HG02588 (cell line): ENCODE data around the gene HOMER3.

ENCODE experiments used
- ATAC-seq: cut with Tn5 transposase; IDR thresholded peaks from one replicate; pipeline ENCODE4 v1.9.1; 2021; ENCODE audit warnings: mild to moderate bottlenecking, moderate library complexity; ENCODE audit not compliant: unreplicated experiment

The HOMER3 gene

GRCh38 chr19:18940769-18941627, at the start of gene HOMER3:
Gene HOMER3 (minus strand): TSS chr19:18941217. CDS start chr19:18938982, 2,235 bp downstream.
- no peak for ATAC-seq

- no peak for ATAC-seq
Observed at GRCh38 chr19:18990128-18990708, 49.2 kb upstream of the HOMER3 start.

DNA sequence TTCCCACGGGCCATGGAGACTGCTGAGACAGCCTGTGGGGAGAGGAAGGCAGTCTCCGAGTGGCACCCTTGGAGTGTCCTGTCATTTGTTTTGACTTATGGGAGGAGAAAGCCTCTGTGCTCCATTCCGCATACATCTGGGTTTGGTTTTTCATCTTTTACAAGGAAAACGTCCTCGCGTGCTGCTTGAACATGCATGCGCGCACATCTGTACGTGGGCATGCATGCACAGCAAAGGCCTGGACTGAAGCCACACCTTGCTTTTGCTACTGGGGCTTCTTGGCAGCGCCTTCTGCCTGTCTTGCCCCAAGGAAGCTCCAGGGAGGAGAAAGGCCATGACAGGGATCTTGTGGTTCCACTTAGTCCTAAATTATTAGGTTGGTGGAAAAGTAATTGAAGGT, 48.3 kb upstream of the HOMER3 start:
- no peak for ATAC-seq

GRCh38 chr19:18987456-18987855, 46.4 kb upstream of the HOMER3 start:
- ATAC-seq, result no peak

DNA sequence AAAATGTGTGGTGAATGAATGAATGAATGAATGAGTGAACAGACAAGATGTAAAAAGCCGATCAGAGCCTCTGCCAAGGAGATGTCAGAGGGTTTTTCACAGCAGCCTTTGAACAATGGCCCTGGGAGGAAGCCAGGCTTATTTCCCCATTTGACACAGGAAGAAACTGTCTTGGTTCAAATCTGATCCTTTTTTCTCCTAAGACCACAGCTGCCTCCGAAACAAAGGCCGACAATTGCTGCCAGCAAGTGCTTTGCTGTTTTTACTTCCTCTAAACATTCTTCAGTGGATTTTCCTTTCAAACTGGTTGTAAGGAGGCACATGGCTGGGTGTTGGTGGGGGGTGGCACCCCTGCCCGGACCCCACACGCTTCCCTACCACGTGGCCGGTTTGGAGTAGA, 44.2 kb upstream of the HOMER3 start:
- no peak for ATAC-seq

DNA sequence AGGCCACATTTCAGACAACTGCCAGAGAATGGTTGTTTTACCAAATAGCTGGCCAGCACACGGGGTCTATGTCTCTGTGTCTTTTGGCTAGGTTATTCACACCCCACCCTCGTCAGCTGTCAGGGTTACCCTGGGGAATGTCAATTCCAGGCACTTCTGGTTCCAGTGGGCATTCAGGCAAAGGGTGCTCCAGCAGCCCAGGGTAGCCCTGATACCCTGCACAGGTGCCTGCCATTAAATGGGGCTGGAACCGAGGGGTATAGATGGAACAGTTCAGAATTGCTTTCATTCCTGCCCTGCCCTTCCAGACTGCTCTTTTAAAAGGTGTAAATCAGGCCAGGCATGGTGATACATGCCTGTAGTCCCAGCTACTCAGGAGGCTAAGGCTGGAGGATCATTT, 43.2 kb upstream of the HOMER3 start:
- no peak for ATAC-seq

- no peak for ATAC-seq
Observed at GRCh38 chr19:18982669-18983068, 41.7 kb upstream of the HOMER3 start.

DNA sequence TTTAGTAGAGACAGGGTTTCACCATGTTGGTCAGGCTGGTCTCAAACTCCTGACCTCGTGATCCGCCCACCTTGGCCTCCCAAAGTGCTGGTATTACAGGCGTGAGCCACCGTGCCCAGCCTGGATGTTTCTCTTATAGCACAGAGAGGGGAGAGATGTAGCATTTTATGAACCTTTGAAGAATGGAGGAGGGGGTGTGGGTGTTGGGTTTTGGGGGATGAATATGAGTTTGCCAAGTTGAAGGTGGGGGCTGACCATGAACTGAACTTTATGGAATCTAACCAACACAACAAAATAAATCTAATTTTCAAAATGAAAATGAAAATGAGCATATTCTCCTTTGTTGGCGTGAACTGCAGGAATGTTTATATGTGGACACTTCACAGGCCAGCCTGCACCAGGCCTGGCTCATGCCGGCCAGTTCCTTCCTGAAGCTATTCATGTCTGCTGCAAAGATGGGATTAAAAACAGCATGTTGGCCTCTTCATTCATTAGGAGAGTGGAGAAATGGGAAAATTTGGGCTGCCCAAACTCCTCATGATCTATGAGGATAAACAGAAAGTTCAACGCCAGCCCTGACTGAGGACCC, 39.5 kb upstream of the HOMER3 start:
- no peak for ATAC-seq

GRCh38 chr19:18978616-18979015, 37.6 kb upstream of the HOMER3 start:
- no peak for ATAC-seq

GRCh38 chr19:18975869-18976268, 34.9 kb upstream of the HOMER3 start:
- ATAC-seq, result no peak

DNA sequence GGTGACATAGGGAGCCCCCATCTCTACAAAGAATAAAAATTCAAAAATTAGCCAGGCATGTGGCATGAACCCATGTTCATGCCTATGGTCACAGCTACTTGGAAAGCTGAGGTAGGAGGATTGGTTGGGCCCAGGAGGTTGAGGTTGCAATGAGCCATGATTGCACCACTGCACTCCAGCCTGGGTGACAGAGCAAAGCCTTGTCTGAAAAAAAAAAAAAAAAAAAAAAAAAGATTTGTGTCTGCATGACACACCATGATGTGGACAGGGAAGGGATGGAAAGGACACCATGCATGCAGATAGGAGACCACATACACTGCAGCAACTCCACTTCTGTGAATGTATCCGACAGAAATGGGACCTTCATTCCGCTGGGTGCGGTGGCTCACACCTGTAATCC, 34.0 kb upstream of the HOMER3 start:
- ATAC-seq, result no peak

- ATAC-seq, result no peak
Observed at GRCh38 chr19:18972851-18973250, 31.8 kb upstream of the HOMER3 start.

DNA sequence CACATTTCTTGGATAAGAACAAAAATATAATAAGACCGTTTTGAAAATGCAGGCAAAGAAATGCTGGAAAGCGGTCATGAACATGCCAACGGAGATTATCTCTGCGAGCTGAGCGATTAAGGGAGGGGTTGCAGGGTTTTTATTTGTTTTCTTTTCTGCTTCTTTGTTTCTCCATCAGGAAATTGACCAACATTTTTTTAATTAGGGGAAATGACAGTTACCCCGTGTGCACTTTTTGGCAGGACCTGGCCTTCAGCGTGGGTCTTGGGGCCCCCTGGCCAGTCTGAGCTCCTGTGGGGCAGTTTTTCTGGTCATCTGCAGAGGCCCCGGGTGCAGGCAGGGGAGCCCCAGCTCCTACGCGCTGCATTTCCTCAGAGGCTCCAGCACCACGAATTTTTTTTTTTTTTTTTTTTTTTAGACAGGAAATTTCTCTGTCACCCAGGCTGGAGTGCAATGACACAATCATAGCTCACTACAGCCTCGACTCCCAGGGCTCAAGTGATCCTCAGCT, 31.3 kb upstream of the HOMER3 start:
- ATAC-seq, result no peak

DNA sequence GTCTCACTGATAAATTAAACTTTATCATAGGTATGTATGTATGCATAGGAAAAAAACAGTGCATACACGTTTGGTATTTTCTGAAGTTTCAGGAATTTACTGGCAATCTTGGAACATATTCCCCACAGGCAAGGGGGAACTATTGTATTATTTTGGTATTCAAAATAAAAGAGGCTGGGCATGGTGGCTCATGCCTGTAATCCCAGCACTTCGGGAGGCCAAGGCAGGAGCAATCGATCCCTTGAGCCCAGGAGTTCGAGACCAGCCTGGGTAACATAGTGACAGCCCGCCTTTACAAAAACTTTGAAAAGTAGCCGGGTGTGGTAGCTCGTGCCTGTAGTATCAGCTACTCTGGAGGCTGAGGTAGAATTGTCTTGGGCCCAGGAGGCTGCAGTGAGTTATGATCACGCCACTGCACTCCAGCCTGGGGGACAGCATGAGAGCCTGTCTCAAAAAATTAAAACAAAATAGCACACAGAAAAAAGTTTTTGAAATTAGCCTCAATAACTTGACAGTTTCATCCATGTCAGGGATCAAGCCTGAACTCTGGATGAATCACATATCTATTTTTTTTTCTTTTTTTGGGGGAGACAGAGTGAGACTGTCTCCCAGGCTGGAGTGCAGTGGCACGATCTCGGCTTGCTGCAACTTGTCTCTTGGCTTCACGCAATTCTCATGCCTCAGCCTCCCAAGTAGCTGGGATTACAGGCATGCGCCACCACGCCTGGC, 29.1 kb upstream of the HOMER3 start:
- ATAC-seq, result no peak

DNA sequence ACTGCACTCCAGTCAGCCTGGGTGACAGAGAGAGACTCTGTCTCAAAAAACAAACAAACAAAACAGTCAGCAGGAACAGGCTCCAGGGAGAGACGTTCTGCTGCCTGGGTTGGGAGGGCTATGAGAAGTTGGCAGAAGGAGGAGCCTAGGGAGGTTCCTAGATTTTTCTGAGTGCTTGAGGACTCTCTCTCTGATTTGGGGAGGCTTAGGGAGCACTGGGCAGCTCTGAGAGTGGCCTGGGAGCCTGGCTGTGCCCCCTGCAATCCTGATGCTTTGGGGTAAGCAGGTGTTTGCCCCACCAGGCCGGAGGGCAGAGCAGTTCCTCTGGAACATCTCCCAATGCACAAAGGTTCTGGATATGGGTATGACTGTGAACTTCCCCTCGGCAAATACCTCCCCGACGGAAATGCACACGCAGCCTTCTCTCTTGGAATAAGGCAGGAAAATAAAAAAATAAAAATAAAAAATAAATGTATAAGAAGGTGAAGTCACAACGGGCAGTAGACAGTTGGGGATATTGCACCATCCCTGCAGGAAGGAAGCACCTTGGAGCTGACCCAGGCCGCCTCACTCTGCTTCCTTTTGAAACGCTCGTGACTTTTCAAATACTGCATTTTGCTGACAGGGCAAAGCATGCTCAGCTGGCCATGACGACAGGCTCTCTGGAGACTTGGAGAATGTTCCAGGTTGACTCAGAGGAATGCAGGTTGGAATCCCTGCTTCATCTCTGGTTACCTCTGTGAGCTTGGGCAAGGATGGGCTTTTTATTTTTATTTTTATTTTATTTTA, 26.5 kb upstream of the HOMER3 start:
- no peak for ATAC-seq

GRCh38 chr19:18966307-18966706, 25.3 kb upstream of the HOMER3 start:
- no peak for ATAC-seq

DNA sequence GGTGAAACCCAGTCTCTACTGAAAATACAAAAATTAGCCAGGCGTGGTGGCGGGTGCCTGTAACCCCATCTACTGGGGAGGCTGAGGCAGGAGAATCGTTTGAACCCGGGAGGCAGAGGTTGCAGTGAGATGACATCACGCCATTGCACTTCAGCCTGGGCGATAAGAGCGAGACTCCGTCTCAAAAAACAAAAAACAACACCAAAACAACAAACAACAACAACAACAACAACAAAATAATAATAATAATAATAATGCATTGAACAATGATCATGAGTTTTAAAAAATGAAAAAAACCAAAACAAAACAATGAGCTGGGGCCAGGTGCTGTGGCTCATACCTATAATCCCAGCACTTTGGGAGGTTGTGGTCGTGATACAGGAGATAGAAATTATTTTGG, 23.1 kb upstream of the HOMER3 start:
- no peak for ATAC-seq

- ATAC-seq, result no peak
Observed at GRCh38 chr19:18961767-18962620, 21.0 kb upstream of the HOMER3 start.

DNA sequence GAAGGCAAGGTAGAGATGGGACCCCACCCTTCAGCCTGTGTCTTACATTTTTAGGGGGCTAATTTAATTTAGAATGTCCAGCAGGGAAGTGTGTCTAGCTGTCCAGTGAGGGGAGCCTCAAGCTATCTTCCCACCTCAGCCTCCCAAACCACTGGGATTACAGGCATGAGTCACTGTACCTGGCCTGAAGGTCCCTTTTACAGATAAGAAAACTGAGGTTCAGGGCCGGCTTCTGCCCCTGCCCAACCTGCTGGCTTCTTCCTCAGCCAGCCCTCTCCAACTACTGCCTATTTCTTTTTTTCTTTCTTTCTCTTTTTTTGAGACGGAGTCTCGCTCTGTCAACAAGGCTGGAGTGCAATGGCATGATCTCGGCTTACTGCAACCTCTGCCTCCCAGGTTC, 19.4 kb upstream of the HOMER3 start:
- ATAC-seq, result no peak

- ATAC-seq, result no peak
Observed at GRCh38 chr19:18955042-18955441, 14.0 kb upstream of the HOMER3 start.
